H1 (cell line): ENCODE measurements around the gene PALM3. TPM values are rescaled to one million over a fixed set of nuclear protein-coding genes. Genes with fewer than 3 reads are reported as not detected.

Experiments
- CTCF ChIA-PET: fragments of 300-600 bp; sonication (Branson Sonifier 250); formaldehyde crosslinking; loops from one replicate; lab custom pipeline; 2021; ENCODE audit not compliant: partially characterized antibody; lab: Charles Lee
- POLR2A ChIA-PET: fragments of 300-600 bp; sonication (Branson Sonifier 250); formaldehyde crosslinking; loops from one replicate; lab custom pipeline; 2021; ENCODE audit warnings: inconsistent platforms; ENCODE audit not compliant: partially characterized antibody; lab: Charles Lee
- DNase-seq, 2 experiments: peaks; one replicate each; pipeline versions ENCODE4 v3.0.0 to v3.0.0-alpha.2; 2010 to 2022; ENCODE audit warnings: low spot score in 2 of 2, low read depth in 1 of 2, mixed read lengths in 1 of 2
- FAIRE-seq: peaks from 2 replicates; lab custom pipeline; 2011; peaks lifted over from hg19 to GRCh38; lab: Jason Lieb, UNC
- H2AFZ ChIP-seq: 2 replicates; pipeline ENCODE4 v1.8.1; 2012; ENCODE audit warnings: low read length, inconsistent platforms
- H2AK5ac ChIP-seq: 2 replicates; pipeline ENCODE4 v1.6.1; 2013; ENCODE audit warnings: low read depth, low read length
- H2BK120ac ChIP-seq: replicated peaks from 2 replicates; pipeline ENCODE3; 2013; ENCODE audit warnings: low read depth, low read length, inconsistent platforms
- H2BK12ac ChIP-seq: 2 replicates; pipeline ENCODE4 v1.6.1; 2013; ENCODE audit warnings: low read depth, low read length
- H2BK15ac ChIP-seq: 2 replicates; pipeline ENCODE4 v1.6.1; 2013; ENCODE audit warnings: low read length
- H2BK20ac ChIP-seq: 2 replicates; pipeline ENCODE4 v1.6.1; 2013; ENCODE audit warnings: low read length
- H2BK5ac ChIP-seq: 2 replicates; pipeline ENCODE4 v1.6.1; 2013; ENCODE audit warnings: low read depth, low read length
- H3K14ac ChIP-seq: 2 replicates; pipeline ENCODE4 v1.6.1; 2013; ENCODE audit warnings: inconsistent platforms; ENCODE audit not compliant: insufficient read length
- H3K18ac ChIP-seq: 2 replicates; pipeline ENCODE4 v1.6.1; 2013; ENCODE audit warnings: low read length; ENCODE audit errors: extremely low read depth
- H3K23ac ChIP-seq: 2 replicates; pipeline ENCODE4 v1.6.1; 2013; ENCODE audit warnings: inconsistent platforms; ENCODE audit not compliant: insufficient read length
- H3K23me2 ChIP-seq: 2 replicates; pipeline ENCODE4 v1.6.1; 2013; ENCODE audit warnings: low read depth, low read length
- H3K27ac ChIP-seq: 2 replicates; pipeline ENCODE4 v1.6.1; 2011; ENCODE audit warnings: low read depth, low read length, inconsistent platforms
- H3K27me3 ChIP-seq, 4 experiments: replicated peaks in 1 of 4; 1 replicate in 1 of 4; 2 replicates in 3 of 4; pipeline versions ENCODE4 v1.6.1 to v1.8.1; 2011 to 2013; ENCODE audit warnings: low read length in 3 of 4, mild to moderate bottlenecking in 3 of 4, inconsistent platforms in 2 of 4, mixed read lengths in 2 of 4, moderate library complexity in 1 of 4; ENCODE audit not compliant: control insufficient read depth in 3 of 4, insufficient read depth in 3 of 4; ENCODE audit errors: extremely low read depth in 1 of 4
- H3K36me3 ChIP-seq, 4 experiments: 2 replicates each; pipeline versions ENCODE4 v1.6.1 to v1.8.1; 2011 to 2013; ENCODE audit warnings: mild to moderate bottlenecking in 4 of 4, low read length in 3 of 4, moderate library complexity in 2 of 4, control low read depth in 1 of 4, inconsistent platforms in 1 of 4; ENCODE audit not compliant: insufficient read depth in 4 of 4, control insufficient read depth in 2 of 4
- H3K4ac ChIP-seq: replicated peaks from 2 replicates; pipeline ENCODE3; 2013; ENCODE audit warnings: low read length, low read depth, mixed read lengths, inconsistent platforms; ENCODE audit not compliant: insufficient read length
- H3K4me1 ChIP-seq, 4 experiments: replicated peaks in 1 of 4; 1 replicate in 1 of 4; 2 replicates in 3 of 4; pipeline versions ENCODE4 v1.6.1 to v1.8.1; 2011 to 2013; ENCODE audit warnings: low read length in 3 of 4, inconsistent platforms in 2 of 4, mixed read lengths in 1 of 4; ENCODE audit not compliant: insufficient read depth in 4 of 4, control insufficient read depth in 3 of 4
- H3K4me2 ChIP-seq, 2 experiments: 2 replicates each; pipeline versions ENCODE4 v1.6.1 to v1.8.1; 2011 to 2013; ENCODE audit warnings: low read depth in 2 of 2, low read length in 2 of 2, control low read depth in 1 of 2, inconsistent platforms in 1 of 2, mild to moderate bottlenecking in 1 of 2; ENCODE audit not compliant: insufficient read depth in 1 of 2
- H3K4me3 ChIP-seq, 4 experiments: fragments of 200-600, 300-600 bp in 1 of 4; sonication (generic), shearing (Covaris generic), sonication (Bioruptor Twin) in 1 of 4; 2 replicates each; pipeline versions ENCODE4 v1.5.1 to v1.8.1; 2011 to 2016; ENCODE audit warnings: low read length in 4 of 4, low read depth in 3 of 4, control low read depth in 2 of 4, inconsistent platforms in 2 of 4, mild to moderate bottlenecking in 2 of 4, mixed read lengths in 1 of 4, moderate library complexity in 1 of 4; ENCODE audit not compliant: insufficient read depth in 2 of 4; ENCODE audit errors: extremely low read depth in 1 of 4
- H3K56ac ChIP-seq: replicated peaks from 2 replicates; pipeline ENCODE3; 2013; ENCODE audit warnings: low read depth, mild to moderate bottlenecking, mixed read lengths, low read length, inconsistent platforms; ENCODE audit not compliant: insufficient read length
- H3K79me1 ChIP-seq: 2 replicates; pipeline ENCODE4 v1.6.1; 2013; ENCODE audit warnings: low read depth, low read length, control low read depth
- H3K79me2 ChIP-seq, 2 experiments: 2 replicates each; pipeline versions ENCODE4 v1.6.1 to v1.8.1; 2012 to 2013; ENCODE audit warnings: low read length in 2 of 2, mild to moderate bottlenecking in 2 of 2, inconsistent platforms in 1 of 2; ENCODE audit not compliant: insufficient read depth in 2 of 2, control insufficient read depth in 1 of 2
- H3K9ac ChIP-seq, 4 experiments: replicated peaks in 1 of 4; 1 replicate in 1 of 4; 2 replicates in 3 of 4; pipeline versions ENCODE4 v1.6.1 to v1.8.1; 2011 to 2013; ENCODE audit warnings: low read depth in 3 of 4, low read length in 3 of 4, control low read depth in 2 of 4, mild to moderate bottlenecking in 2 of 4, moderate library complexity in 2 of 4, inconsistent platforms in 1 of 4; ENCODE audit errors: extremely low read depth in 1 of 4
- H3K9me3 ChIP-seq, 2 experiments: 2 replicates each; pipeline versions ENCODE4 v1.6.1 to v1.8.1; 2012 to 2013; ENCODE audit warnings: mild to moderate bottlenecking in 2 of 2, moderate library complexity in 2 of 2, control low read depth in 1 of 2, inconsistent platforms in 1 of 2, low read depth in 1 of 2, low read length in 1 of 2, mixed read lengths in 1 of 2; ENCODE audit not compliant: insufficient read depth in 2 of 2
- H4K20me1 ChIP-seq, 2 experiments: replicated peaks in 1 of 2; 2 replicates each; pipeline versions ENCODE3 to v1.8.1; 2011 to 2013; ENCODE audit warnings: inconsistent platforms in 2 of 2, low read length in 2 of 2, mild to moderate bottlenecking in 1 of 2; ENCODE audit not compliant: insufficient read depth in 2 of 2, control insufficient read depth in 1 of 2
- H4K5ac ChIP-seq: 2 replicates; pipeline ENCODE4 v1.6.1; 2013; ENCODE audit warnings: low read length, low read depth, mixed read lengths, inconsistent platforms; ENCODE audit not compliant: insufficient read length
- H4K8ac ChIP-seq: 2 replicates; pipeline ENCODE4 v1.8.0; 2013; ENCODE audit warnings: mild to moderate bottlenecking, moderate library complexity, low read length, inconsistent platforms; ENCODE audit not compliant: insufficient read depth; ENCODE audit errors: extremely low read depth
- H4K91ac ChIP-seq: replicated peaks from 2 replicates; pipeline ENCODE3; 2013; ENCODE audit warnings: low read length, mixed read lengths, inconsistent platforms; ENCODE audit not compliant: insufficient read length
- CREB1 ChIP-seq: IDR thresholded peaks from 2 replicates; pipeline ENCODE4 v1.6.1; 2012; ENCODE audit warnings: inconsistent platforms
- CTBP2 ChIP-seq: IDR thresholded peaks from 2 replicates; pipeline ENCODE4 v1.7.0; 2011; ENCODE audit warnings: borderline replicate concordance, mild to moderate bottlenecking, moderate library complexity, mixed read lengths, low read length; ENCODE audit not compliant: insufficient read depth, insufficient read length
- EP300 ChIP-seq, 2 experiments: IDR thresholded peaks; 1 replicate in 1 of 2; 2 replicates in 1 of 2; pipeline ENCODE4 v1.6.1; 2011 to 2012; ENCODE audit warnings: low read depth in 2 of 2, low read length in 2 of 2, mild to moderate bottlenecking in 2 of 2, borderline replicate concordance in 1 of 2, inconsistent platforms in 1 of 2, moderate library complexity in 1 of 2
- FOSL1 ChIP-seq: IDR thresholded peaks from 2 replicates; pipeline ENCODE4 v1.6.1; 2011; ENCODE audit warnings: mild to moderate bottlenecking, low read depth, low read length, moderate library complexity; ENCODE audit not compliant: insufficient read depth
- HDAC6 ChIP-seq: IDR thresholded peaks from one replicate; pipeline ENCODE4 v1.7.1; 2012; ENCODE audit warnings: low read depth, mild to moderate bottlenecking, inconsistent platforms, low read length, moderate library complexity
- KDM4A ChIP-seq: IDR thresholded peaks from one replicate; pipeline ENCODE4 v1.7.1; 2012; ENCODE audit warnings: low read depth, mild to moderate bottlenecking, moderate library complexity, low read length, inconsistent platforms; ENCODE audit not compliant: severe bottlenecking
- SIN3A ChIP-seq, 2 experiments: IDR thresholded peaks in 1 of 2; conservative IDR thresholded peaks in 1 of 2; 2 replicates each; pipeline ENCODE4 v1.6.1; 2011 to 2012; ENCODE audit warnings: low read length in 2 of 2, improper control_type of control experiment in 1 of 2, low read depth in 1 of 2, mild to moderate bottlenecking in 1 of 2
- SIX5 ChIP-seq: IDR thresholded peaks from 2 replicates; pipeline ENCODE4 v1.6.1; 2011; ENCODE audit warnings: mild to moderate bottlenecking, low read depth, low read length
- SP4 ChIP-seq: IDR thresholded peaks from 2 replicates; pipeline ENCODE4 v1.6.1; 2012; ENCODE audit warnings: low read length, inconsistent platforms
- ZNF274 ChIP-seq: IDR thresholded peaks from 2 replicates; pipeline ENCODE4 v1.7.0; 2012; ENCODE audit warnings: low read length, borderline replicate concordance; ENCODE audit errors: extremely low read depth
- WGBS, 2 experiments: shearing (Covaris generic) in 1 of 2; methylation state at CpG; one replicate each; pipeline versions ENCODE4 v1.1.6 to v1.1.7; 2013 to 2015; ENCODE audit warnings: low lambda C conversion rate in 2 of 2, mixed read lengths in 2 of 2, inconsistent platforms in 1 of 2, low coverage in 1 of 2, missing lambda C conversion rate in 1 of 2; ENCODE audit not compliant: insufficient replicate concordance in 2 of 2, insufficient coverage in 1 of 2, insufficient read length in 1 of 2; ENCODE audit errors: extremely low coverage in 1 of 2, missing lambda C conversion rate in 1 of 2; 5-methylcytosine and 5-hydroxymethylcytosine counted together
- polyA plus RNA-seq, 7 experiments: library from polyadenylated mRNA; depleted of rRNA in 3 of 7; stranded (reverse) in 5 of 7; unstranded in 2 of 7; fragments of >200 nt in 5 of 7; fragments of 200-250 nt in 2 of 7; gene quantifications; 1 replicate in 5 of 7; 2 replicates in 1 of 7; 4 replicates in 1 of 7; pipeline versions ENCODE4 v1.2.1 to v1.2.3, GENCODE V29; 2011 to 2013; ENCODE audit warnings: missing spikeins in 2 of 7, mixed read lengths in 2 of 7
- total RNA-seq: library from RNA; stranded (reverse); fragmentation: NEBNext Ultra II Directional; extraction: Animal tissue kit (Norgen Biotek cat#: 25700); gene quantifications from 2 replicates; pipeline ENCODE4 v1.2.1, GENCODE V29; 2021
- TF ChIP-seq, protein P1 (sequence below), 3 experiments: IDR thresholded peaks; 1 replicate in 2 of 3; 2 replicates in 1 of 3; pipeline versions ENCODE4 v1.5.1 to v1.6.1; 2011; ENCODE audit warnings: low read length in 3 of 3, mild to moderate bottlenecking in 3 of 3, inconsistent platforms in 2 of 3, low read depth in 1 of 3, moderate library complexity in 1 of 3; ENCODE audit not compliant: insufficient read depth in 1 of 3; ENCODE audit errors: control extremely low read depth in 1 of 3

PALM3 gene
- total and polyA plus RNA-seq, 2 of the 8 experiments (the other 6 are each of a cell fraction or from before 2014, with no cell fraction given), result 5.8 to 31.3 TPM

DNA sequence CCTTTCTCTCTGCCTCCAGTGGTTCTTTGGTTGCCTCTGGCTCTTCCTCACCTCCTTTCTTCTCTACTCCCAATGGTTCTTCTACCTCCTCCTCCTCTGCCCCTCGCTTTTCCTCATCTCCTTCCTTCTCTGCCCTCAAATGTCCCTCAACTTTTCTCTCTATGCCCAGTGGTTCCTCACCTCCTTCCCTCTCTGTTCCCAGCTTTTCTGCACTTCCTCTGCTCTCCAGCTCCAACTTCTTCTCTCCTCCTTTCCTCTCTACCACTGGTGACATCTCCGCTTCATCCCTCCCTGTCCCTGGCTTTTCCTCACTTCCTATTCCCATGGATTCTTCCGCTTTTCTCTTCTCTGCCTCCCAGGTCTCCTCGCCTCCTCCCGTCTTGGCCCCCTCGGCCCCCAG is 7.8 kb downstream of the PALM3 start:
- H3K4me2 ChIP-seq, result no peak overlapping the region
- H2AFZ ChIP-seq, result no peak overlapping the region
- peaks cover 12% of the 10 kb centered on the region; the same call in 1 of the 2 replicates for H3K23me2 ChIP-seq
- no peak overlapping the region for H4K91ac ChIP-seq
- DNase-seq (no peak), FAIRE-seq (no peak)
- H4K20me1 ChIP-seq, result no peaks in the 10 kb centered on the region
- no peak overlapping the region for H2BK5ac ChIP-seq
- no peaks in the 10 kb centered on the region for H3K36me3 ChIP-seq
- no peak overlapping the region for H2AK5ac ChIP-seq
- H3K79me2 ChIP-seq, result no peaks in the 10 kb centered on the region
- no peaks in the 10 kb centered on the region; a peak in 1 of 4 replicates for H3K9me3 ChIP-seq
- CTCF ChIA-PET, result interaction anchor here (1.2 to 9.9 kb wide), 4 partner anchors 11 to 174 kb away, joined by 3 to 66 read pairs (median 4); partner anchors contain the start of genes MISP3 and RLN3
- H2BK20ac ChIP-seq, result no peak overlapping the region
- peaks cover 0 to 8% (median 2%) of the 10 kb centered on the region in 4 experiments; a peak in 4 of 7 replicates for H3K4me1 ChIP-seq
- H4K8ac ChIP-seq, result no peak overlapping the region
- no peaks in the 10 kb centered on the region for H3K79me1 ChIP-seq
- 76% methylated on average over 6 of the region's 6 CpGs; no CpG with 5 or more reads in 1 of the 2 experiments for WGBS, 2 experiments
- no peak overlapping the region for H2BK15ac ChIP-seq
- POLR2A ChIA-PET, result interaction anchor here (1.8 kb wide), 1 partner anchor 48 kb away, joined by 5 read pairs; the partner anchor contains the start of gene RFX1
- H3K27me3 ChIP-seq, result peaks cover 5 to 12% (median 12%) of the 10 kb centered on the region in 4 experiments
- no peak overlapping the region for H3K14ac ChIP-seq
- H2BK120ac ChIP-seq, result no peak overlapping the region
- H2BK12ac ChIP-seq, result no peak overlapping the region
- H3K23ac ChIP-seq, result no peak overlapping the region
- no peak overlapping the region for H4K5ac ChIP-seq
- no peak overlapping the region for H3K18ac ChIP-seq
- no peak overlapping the region for H3K56ac ChIP-seq
- no peak overlapping the region for H3K4me3 ChIP-seq
- H3K9ac ChIP-seq, result no peak overlapping the region
- H3K4ac ChIP-seq, result no peak overlapping the region
- H3K27ac ChIP-seq, result no peak overlapping the region
- TF ChIP-seq HDAC6 (no peak), FOSL1 (no peak), SP4 (no peak), CREB1 (no peak), SIX5 (no peak), ZNF274 (no peak), SIN3A (conservative IDR thresholded peaks at IDR 0.05 in 1 of 2, IDR thresholded peaks at IDR 0.05 in 1 of 2; ENCODE audit: low read depth in 1 of 2, low read length in 2 of 2) (no peak), CTBP2 (no peak), KDM4A (no peak), EP300 (IDR thresholded peaks at IDR 0.05; ENCODE audit: borderline replicate concordance in 1 of 2, low read depth in 2 of 2, low read length in 2 of 2) (no peak)
- TF ChIP-seq, protein P1, sequence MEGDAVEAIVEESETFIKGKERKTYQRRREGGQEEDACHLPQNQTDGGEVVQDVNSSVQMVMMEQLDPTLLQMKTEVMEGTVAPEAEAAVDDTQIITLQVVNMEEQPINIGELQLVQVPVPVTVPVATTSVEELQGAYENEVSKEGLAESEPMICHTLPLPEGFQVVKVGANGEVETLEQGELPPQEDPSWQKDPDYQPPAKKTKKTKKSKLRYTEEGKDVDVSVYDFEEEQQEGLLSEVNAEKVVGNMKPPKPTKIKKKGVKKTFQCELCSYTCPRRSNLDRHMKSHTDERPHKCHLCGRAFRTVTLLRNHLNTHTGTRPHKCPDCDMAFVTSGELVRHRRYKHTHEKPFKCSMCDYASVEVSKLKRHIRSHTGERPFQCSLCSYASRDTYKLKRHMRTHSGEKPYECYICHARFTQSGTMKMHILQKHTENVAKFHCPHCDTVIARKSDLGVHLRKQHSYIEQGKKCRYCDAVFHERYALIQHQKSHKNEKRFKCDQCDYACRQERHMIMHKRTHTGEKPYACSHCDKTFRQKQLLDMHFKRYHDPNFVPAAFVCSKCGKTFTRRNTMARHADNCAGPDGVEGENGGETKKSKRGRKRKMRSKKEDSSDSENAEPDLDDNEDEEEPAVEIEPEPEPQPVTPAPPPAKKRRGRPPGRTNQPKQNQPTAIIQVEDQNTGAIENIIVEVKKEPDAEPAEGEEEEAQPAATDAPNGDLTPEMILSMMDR (IDR thresholded peaks at IDR 0.05; ENCODE audit: control extremely low read depth in 1 of 3, insufficient read depth in 1 of 3, low read depth in 1 of 3, low read length in 3 of 3), result no peak
